ENCODE measurements around the gene SYT13.

Gene SYT13

GRCh38 chr11:45260071-45260470, 26.1 kb downstream of the SYT13 start:
- Histone ChIP-seq H3K9me3 (ENCODE audit: insufficient read depth, low read length) (no peaks in the 10 kb centered on the region), H3K9ac (ENCODE audit: low read length) (no peak overlapping the region), H2AFZ (ENCODE audit: low read depth, low read length) (no peak overlapping the region), H3K4me1 (ENCODE audit: low read length) (no peaks in the 10 kb centered on the region), H4K20me1 (ENCODE audit: insufficient read depth, low read length) (no peaks in the 10 kb centered on the region), H3K36me3 (replicated peaks; ENCODE audit: low read depth, low read length) (no peaks in the 10 kb centered on the region), H3K27me3 (ENCODE audit: low read depth, low read length) (peaks cover 78% of the 10 kb centered on the region), H3K27ac (ENCODE audit: low read length) (no peak overlapping the region), H3K4me3 (ENCODE audit: low read length) (no peak overlapping the region), H3K4me2 (ENCODE audit: low read length) (no peak overlapping the region), H3K79me2 (ENCODE audit: low read length) (no peaks in the 10 kb centered on the region)
- no peak for TF ChIP-seq CTCF (IDR thresholded peaks at IDR 0.05; ENCODE audit: low read depth, low read length)
- TF ChIP-seq EZH2phosphoT487 (IDR thresholded peaks at IDR 0.05; ENCODE audit: low read depth): no peak

GRCh38 chr11:45259592-45259991, 26.5 kb downstream of the SYT13 start:
- H3K4me2 ChIP-seq (ENCODE audit: low read length): no peak overlapping the region
- no peak overlapping the region for H3K27ac ChIP-seq (ENCODE audit: low read length)
- H3K27me3 ChIP-seq (ENCODE audit: low read depth, low read length): peaks cover 74% of the 10 kb centered on the region
- no peaks in the 10 kb centered on the region for H3K36me3 ChIP-seq (replicated peaks; ENCODE audit: low read depth, low read length)
- no peaks in the 10 kb centered on the region for H4K20me1 ChIP-seq (ENCODE audit: insufficient read depth, low read length)
- H3K9ac ChIP-seq (ENCODE audit: low read length): no peak overlapping the region
- H3K4me1 ChIP-seq (ENCODE audit: low read length): no peaks in the 10 kb centered on the region
- H3K4me3 ChIP-seq (ENCODE audit: low read length): no peak overlapping the region
- H3K79me2 ChIP-seq (ENCODE audit: low read length): no peaks in the 10 kb centered on the region
- no peak overlapping the region for H2AFZ ChIP-seq (ENCODE audit: low read depth, low read length)
- no peaks in the 10 kb centered on the region for H3K9me3 ChIP-seq (ENCODE audit: insufficient read depth, low read length)
- TF ChIP-seq CTCF (IDR thresholded peaks at IDR 0.05; ENCODE audit: low read depth, low read length): no peak
- TF ChIP-seq EZH2phosphoT487 (IDR thresholded peaks at IDR 0.05; ENCODE audit: low read depth): no peak

- Histone ChIP-seq H3K4me1 (ENCODE audit: low read length) (no peaks in the 10 kb centered on the region), H2AFZ (ENCODE audit: low read depth, low read length) (no peak overlapping the region), H3K9ac (ENCODE audit: low read length) (no peak overlapping the region), H3K4me3 (ENCODE audit: low read length) (no peak overlapping the region), H3K36me3 (replicated peaks; ENCODE audit: low read depth, low read length) (no peaks in the 10 kb centered on the region), H3K27ac (ENCODE audit: low read length) (no peak overlapping the region), H3K4me2 (ENCODE audit: low read length) (no peak overlapping the region), H4K20me1 (ENCODE audit: insufficient read depth, low read length) (no peaks in the 10 kb centered on the region), H3K9me3 (ENCODE audit: insufficient read depth, low read length) (no peaks in the 10 kb centered on the region), H3K79me2 (ENCODE audit: low read length) (no peaks in the 10 kb centered on the region), H3K27me3 (ENCODE audit: low read depth, low read length) (peaks cover 74% of the 10 kb centered on the region)
- TF ChIP-seq CTCF (IDR thresholded peaks at IDR 0.05; ENCODE audit: low read depth, low read length): no peak
- no peak for TF ChIP-seq EZH2phosphoT487 (IDR thresholded peaks at IDR 0.05; ENCODE audit: low read depth)
Measured at GRCh38 chr11:45258982-45259530, 27.1 kb downstream of the SYT13 start.

GRCh38 chr11:45254070-45254469, 32.1 kb downstream of the SYT13 start:
- H3K79me2 ChIP-seq (ENCODE audit: low read length): no peaks in the 10 kb centered on the region
- no peak overlapping the region for H3K27ac ChIP-seq (ENCODE audit: low read length)
- no peak overlapping the region for H2AFZ ChIP-seq (ENCODE audit: low read depth, low read length)
- H3K9ac ChIP-seq (ENCODE audit: low read length): no peak overlapping the region
- H3K36me3 ChIP-seq (replicated peaks; ENCODE audit: low read depth, low read length): no peaks in the 10 kb centered on the region
- TF ChIP-seq CTCF (IDR thresholded peaks at IDR 0.05; ENCODE audit: low read depth, low read length): no peak
- no peak for TF ChIP-seq EZH2phosphoT487 (IDR thresholded peaks at IDR 0.05; ENCODE audit: low read depth)
- no peaks in the 10 kb centered on the region for H4K20me1 ChIP-seq (ENCODE audit: insufficient read depth, low read length)
- peaks cover 13% of the 10 kb centered on the region for H3K4me1 ChIP-seq (ENCODE audit: low read length)
- no peak overlapping the region for H3K4me2 ChIP-seq (ENCODE audit: low read length)
- H3K4me3 ChIP-seq (ENCODE audit: low read length): no peak overlapping the region
- peaks cover 68% of the 10 kb centered on the region for H3K27me3 ChIP-seq (ENCODE audit: low read depth, low read length)
- H3K9me3 ChIP-seq (ENCODE audit: insufficient read depth, low read length): no peaks in the 10 kb centered on the region

Data from OCI-LY3 (cell line).